Mesangial cell (primary cell): Measurements from ENCODE around the gene CTAGE9. TPM values are rescaled to one million over a fixed set of nuclear protein-coding genes. Genes with fewer than 3 reads are reported as not detected.

ENCODE experiments used
- total RNA-seq: library from RNA; depleted of rRNA; stranded (reverse); fragments of >200 nt; gene quantifications from 2 replicates; pipeline ENCODE4 v1.2.3, GENCODE V29; 2015

CTAGE9 gene, protein sequence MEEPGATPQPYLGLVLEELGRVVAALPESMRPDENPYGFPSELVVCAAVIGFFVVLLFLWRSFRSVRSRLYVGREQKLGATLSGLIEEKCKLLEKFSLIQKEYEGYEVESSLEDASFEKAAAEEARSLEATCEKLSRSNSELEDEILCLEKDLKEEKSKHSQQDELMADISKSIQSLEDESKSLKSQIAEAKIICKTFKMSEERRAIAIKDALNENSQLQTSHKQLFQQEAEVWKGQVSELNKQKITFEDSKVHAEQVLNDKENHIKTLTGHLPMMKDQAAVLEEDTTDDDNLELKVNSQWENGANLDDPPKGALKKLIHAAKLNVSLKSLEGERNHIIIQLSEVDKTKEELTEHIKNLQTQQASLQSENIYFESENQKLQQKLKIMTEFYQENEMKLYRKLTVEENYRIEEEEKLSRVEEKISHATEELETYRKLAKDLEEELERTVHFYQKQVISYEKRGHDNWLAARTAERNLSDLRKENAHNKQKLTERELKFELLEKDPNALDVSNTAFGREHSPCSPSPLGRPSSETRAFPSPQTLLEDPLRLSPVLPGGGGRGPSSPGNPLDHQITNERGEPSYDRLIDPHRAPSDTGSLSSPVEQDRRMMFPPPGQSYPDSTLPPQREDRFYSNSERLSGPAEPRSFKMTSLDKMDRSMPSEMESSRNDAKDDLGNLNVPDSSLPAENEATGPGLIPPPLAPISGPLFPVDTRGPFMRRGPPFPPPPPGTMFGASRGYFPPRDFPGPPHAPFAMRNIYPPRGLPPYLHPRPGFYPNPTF
- not detected in 2 replicates for total RNA-seq

DNA sequence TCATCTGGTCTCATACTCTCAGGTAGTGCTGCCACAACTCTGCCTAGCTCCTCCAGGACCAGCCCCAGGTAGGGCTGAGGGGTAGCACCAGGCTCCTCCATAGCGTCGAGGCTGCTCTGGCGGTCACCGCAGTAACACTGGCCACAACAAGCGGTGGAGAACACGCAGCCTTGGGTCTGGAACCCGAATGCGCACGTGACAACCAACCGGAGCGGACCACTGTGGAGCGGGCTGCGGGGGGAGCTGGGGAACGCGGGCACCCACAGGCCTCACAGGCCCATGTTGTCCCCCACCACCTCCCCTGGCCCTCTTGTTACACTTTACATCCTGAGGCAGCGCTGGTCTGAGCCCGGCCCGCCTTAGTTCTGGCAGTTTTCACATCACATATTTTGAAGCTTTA lies at the start of gene CTAGE9:
Gene CTAGE9 (minus strand): TSS at position 101 of the 400 bp plus-strand sequence. CDS start 0 bp downstream, at position 101.

Other genes starting within 250 kb of the CTAGE9 start
- not detected in 2 replicates for gene ARG1, start 137.8 kb downstream of the CTAGE9 start, total RNA-seq
- gene MED23, start 82.8 kb downstream of the CTAGE9 start, total RNA-seq = 14.0 and 16.4 TPM in 2 replicates
- gene ENPP3, start 73.7 kb downstream of the CTAGE9 start, total RNA-seq = 0.13 TPM in 1 of 2 replicates, not detected in the other
- not detected in 2 replicates for gene OR2A4, start 9.6 kb downstream of the CTAGE9 start, total RNA-seq
- 5.4 and 15.5 TPM in 2 replicates for gene ENPP1, start 97.0 kb upstream of the CTAGE9 start, total RNA-seq
- gene CCN2, start 240.4 kb upstream of the CTAGE9 start, total RNA-seq = 325 and 530 TPM in 2 replicates